Mesothelial cell of epicardium (in vitro differentiated cells): ENCODE data around the gene NECAP2. TPM values are rescaled to one million over a fixed set of nuclear protein-coding genes. Genes with fewer than 3 reads are reported as not detected.
"Not testable (repeated sequence)": the region's sequence is repeated elsewhere in the genome, so short reads cannot be mapped to it uniquely, and the experiment has no call there.

ENCODE experiments used
- DNase-seq, 2 experiments: peaks; one replicate each; pipeline ENCODE4 v3.0.0; 2021; ENCODE audit warnings: low spot score in 2 of 2; ENCODE audit not compliant: unreplicated experiment in 2 of 2
- H3K27ac Mint-ChIP-seq: 2 replicates; pipeline ENCODE4 v1.8.0; 2021; ENCODE audit warnings: mixed read lengths
- H3K27me3 Mint-ChIP-seq: 2 replicates; pipeline ENCODE4 v1.8.0; 2021; ENCODE audit warnings: low read depth, mixed read lengths
- H3K36me3 Mint-ChIP-seq: 2 replicates; pipeline ENCODE4 v1.8.0; 2021; ENCODE audit warnings: mixed read lengths
- H3K4me1 Mint-ChIP-seq: 2 replicates; pipeline ENCODE4 v1.8.0; 2021; ENCODE audit warnings: mixed read lengths
- H3K4me3 Mint-ChIP-seq: 2 replicates; pipeline ENCODE4 v1.8.0; 2021; ENCODE audit warnings: mild to moderate bottlenecking, moderate library complexity, mixed read lengths
- H3K9me3 Mint-ChIP-seq: 2 replicates; pipeline ENCODE4 v1.8.0; 2021; ENCODE audit warnings: mixed read lengths
- total RNA-seq: library from RNA; stranded (reverse); gene quantifications from 3 replicates; pipeline ENCODE4 v1.2.1, GENCODE V29; 2021
- TF ChIP-seq, protein P1 (sequence below): fragments of 200-600 bp; sonication (generic); IDR thresholded peaks from one replicate; pipeline ENCODE4 v1.5.0; 2021; ENCODE audit warnings: antibody characterized with exemption; ENCODE audit not compliant: unreplicated experiment

Gene NECAP2
- total RNA-seq, 1 donor from 2014 or later: 43.7 TPM

DNA sequence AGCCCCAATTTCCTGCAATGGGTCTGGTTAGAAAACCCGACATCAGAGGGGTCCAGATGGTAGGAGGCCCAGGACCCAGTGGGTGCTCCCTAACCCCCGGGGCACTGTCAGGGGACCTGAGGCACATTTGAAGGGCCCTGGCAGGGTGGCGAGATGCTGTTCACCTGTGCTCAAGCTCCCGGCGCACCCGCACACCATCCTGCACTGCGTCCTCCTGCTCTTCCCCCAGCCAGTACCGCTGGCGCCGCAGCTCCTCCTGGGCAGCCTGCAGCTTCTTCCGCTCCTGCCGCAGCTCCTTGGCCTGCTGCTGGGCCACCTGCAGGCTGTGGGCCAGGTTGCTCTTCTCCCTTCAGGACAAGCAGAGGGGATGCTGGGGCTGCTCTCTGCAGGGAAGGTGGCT lies 37.6 kb downstream of the NECAP2 start:
- no peak for DNase-seq
- TF ChIP-seq, protein P1, sequence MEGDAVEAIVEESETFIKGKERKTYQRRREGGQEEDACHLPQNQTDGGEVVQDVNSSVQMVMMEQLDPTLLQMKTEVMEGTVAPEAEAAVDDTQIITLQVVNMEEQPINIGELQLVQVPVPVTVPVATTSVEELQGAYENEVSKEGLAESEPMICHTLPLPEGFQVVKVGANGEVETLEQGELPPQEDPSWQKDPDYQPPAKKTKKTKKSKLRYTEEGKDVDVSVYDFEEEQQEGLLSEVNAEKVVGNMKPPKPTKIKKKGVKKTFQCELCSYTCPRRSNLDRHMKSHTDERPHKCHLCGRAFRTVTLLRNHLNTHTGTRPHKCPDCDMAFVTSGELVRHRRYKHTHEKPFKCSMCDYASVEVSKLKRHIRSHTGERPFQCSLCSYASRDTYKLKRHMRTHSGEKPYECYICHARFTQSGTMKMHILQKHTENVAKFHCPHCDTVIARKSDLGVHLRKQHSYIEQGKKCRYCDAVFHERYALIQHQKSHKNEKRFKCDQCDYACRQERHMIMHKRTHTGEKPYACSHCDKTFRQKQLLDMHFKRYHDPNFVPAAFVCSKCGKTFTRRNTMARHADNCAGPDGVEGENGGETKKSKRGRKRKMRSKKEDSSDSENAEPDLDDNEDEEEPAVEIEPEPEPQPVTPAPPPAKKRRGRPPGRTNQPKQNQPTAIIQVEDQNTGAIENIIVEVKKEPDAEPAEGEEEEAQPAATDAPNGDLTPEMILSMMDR: no peak
- Mint-ChIP-seq H3K27ac (no peak overlapping the region), H3K27me3 (no peaks in the 10 kb centered on the region), H3K4me3 (no peak overlapping the region), H3K4me1 (no peaks in the 10 kb centered on the region), H3K36me3 (peaks cover 22% of the 10 kb centered on the region), H3K9me3 (no peaks in the 10 kb centered on the region)

DNA sequence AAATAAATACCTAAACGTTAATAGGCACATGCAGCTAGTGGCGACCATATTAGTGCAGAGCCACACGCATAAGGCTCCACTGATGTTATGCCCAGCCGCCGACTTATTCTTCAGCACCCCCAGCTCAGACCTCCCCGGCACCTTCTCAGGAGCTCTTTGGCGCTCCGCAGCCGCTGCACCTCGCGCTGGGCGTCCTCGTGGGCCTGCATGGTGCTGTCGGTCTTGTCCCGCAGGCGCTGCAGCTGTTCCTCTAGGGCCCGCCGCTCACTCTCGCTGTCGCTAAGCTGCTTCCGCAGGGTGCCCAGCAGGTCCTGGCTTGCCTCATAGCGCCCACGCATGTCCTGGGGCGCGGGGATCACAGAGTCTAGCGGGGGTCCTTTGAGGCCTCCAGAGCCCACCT lies 42.6 kb downstream of the NECAP2 start:
- H3K9me3 Mint-ChIP-seq, H3K4me1 Mint-ChIP-seq, DNase-seq, H3K27ac Mint-ChIP-seq, H3K27me3 Mint-ChIP-seq, H3K4me3 Mint-ChIP-seq: not testable (repeated sequence)
- peaks cover 19% of the 10 kb centered on the region for H3K36me3 Mint-ChIP-seq

DNA sequence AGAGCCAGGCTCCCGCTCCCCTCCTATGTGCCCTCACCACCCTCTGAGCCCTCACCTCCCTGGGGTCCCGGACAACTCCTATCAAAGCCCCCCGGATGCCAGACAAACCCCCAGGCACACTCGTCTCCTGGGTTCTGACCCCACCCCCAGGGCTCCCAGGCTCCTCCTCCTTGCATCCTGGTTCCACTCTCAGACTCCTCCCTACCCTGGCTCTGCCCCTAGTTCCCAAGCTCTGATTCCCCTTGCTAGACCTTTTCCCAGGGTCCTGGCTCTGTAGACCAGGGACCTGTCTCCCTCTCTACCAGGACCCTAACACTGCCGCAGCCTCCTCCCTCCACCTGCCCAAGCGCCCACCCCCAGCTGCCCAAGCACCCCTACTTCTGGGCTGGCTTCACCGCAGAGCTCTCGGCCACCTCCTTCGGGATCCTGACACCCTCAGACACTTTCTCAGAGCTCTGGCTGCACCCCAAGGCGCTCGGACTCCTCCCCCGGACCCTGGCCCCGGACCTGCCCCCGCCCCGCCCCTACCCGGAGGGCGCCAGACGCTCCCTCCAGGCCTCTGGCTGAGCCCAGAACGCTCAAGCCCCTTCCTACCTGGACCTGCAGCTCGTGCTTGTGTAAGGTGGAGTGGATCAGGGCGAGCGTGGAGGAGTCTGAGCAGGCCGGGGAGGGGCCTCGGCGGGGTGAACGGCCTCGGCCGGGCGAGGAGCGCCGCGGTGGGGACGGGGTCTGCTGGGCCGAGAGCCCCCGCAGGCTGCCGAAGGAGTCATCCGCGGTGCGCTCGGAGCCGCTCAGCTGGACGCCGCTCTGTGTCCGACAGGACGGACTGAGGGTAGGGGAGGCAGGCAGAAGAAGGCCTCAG lies 43.3 kb downstream of the NECAP2 start:
- H3K4me1 Mint-ChIP-seq, H3K4me3 Mint-ChIP-seq, H3K9me3 Mint-ChIP-seq, H3K27me3 Mint-ChIP-seq, DNase-seq, H3K27ac Mint-ChIP-seq: not testable (repeated sequence)
- peaks cover 23% of the 10 kb centered on the region for H3K36me3 Mint-ChIP-seq

DNA sequence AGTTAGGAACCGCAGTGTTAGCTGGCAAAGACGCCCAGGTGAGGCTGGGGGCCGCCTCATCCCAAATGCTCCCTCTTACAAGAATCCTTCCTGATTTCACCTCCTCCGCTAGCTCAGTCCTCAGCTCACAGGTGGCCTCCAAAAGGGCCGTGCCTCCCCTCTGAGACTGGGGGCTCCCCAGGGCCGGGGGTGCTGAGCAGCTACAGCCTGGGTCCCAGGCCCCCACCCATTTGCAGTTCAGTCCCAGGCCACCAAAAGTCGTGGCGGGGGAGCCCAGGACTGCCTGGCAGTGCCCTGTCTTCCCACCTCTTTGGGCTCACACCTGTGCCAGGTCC lies 43.9 kb downstream of the NECAP2 start:
- TF ChIP-seq, protein P1: no peak
- H3K4me1 Mint-ChIP-seq: no peaks in the 10 kb centered on the region
- DNase-seq: no peak
- no peaks in the 10 kb centered on the region for H3K27me3 Mint-ChIP-seq
- no peak overlapping the region for H3K4me3 Mint-ChIP-seq
- no peak overlapping the region for H3K27ac Mint-ChIP-seq
- H3K36me3 Mint-ChIP-seq: peaks cover 23% of the 10 kb centered on the region
- H3K9me3 Mint-ChIP-seq: no peaks in the 10 kb centered on the region

DNA sequence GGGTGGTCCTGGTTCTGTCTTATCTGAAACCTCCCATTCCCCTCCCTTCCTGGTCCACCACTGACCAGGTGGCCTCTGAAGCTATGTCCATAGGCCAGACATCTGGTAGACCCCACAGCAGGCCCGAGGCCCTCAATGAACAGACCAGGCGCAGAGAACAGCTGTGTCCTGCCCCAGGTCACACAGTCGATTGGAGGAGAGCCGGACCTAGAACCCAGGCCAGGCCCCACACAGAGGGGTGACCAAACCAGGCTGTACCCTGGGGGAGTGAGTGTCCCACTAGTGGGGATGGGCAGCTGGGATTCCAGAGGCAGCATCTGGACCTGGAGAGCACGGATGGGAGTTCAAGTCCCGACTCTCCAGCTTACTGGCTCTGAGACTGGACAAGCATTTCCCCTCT lies 44.4 kb downstream of the NECAP2 start:
- Mint-ChIP-seq H3K4me1 (no peaks in the 10 kb centered on the region), H3K27me3 (no peaks in the 10 kb centered on the region), H3K4me3 (no peak overlapping the region), H3K27ac (no peak overlapping the region), H3K9me3 (no peaks in the 10 kb centered on the region), H3K36me3 (peaks cover 23% of the 10 kb centered on the region)
- TF ChIP-seq, protein P1: no peak
- no peak for DNase-seq

DNA sequence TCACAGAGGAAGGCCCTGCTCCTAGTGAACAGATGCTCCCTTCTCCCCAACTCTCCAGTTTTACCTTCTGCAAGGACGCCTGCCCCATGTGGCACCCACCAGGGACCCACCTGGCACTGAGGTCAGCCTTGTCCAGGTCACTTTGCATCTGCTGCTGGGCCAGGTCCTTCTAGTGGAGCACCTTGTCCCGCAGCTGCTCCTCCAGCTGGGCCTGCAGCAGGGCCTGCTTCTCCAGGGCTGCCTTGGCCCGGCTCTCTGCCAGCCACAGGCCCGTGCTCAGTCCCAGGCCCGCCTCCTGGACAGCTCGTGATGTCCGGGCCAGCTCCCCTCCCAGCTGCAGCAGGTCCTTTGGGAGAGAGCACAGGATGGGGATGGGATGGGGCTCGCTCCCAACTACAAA lies 45.8 kb downstream of the NECAP2 start:
- not testable (repeated sequence) for H3K4me3 Mint-ChIP-seq, DNase-seq, H3K9me3 Mint-ChIP-seq, H3K27ac Mint-ChIP-seq, H3K27me3 Mint-ChIP-seq, H3K4me1 Mint-ChIP-seq
- peaks cover 16% of the 10 kb centered on the region for H3K36me3 Mint-ChIP-seq

DNA sequence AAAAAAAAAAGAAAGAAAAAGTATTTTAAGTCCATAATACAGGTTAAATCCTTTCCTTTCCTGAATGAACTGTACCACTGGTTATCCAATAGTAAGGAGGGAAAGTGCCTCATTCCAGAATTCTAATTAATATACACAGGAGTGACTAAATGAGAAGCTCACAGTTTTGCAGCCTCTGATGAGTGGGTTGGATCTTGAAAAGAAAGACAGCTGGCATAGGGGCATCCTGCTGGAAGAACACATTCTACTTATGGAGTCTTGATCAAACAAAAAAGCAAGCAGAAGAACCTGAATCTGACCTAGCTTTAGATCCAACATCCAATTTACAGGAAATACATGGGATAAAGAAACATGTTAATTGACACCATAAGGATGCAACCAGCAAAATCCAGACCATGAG lies 46.5 kb downstream of the NECAP2 start:
- peaks cover 16% of the 10 kb centered on the region for H3K36me3 Mint-ChIP-seq
- not testable (repeated sequence) for H3K27me3 Mint-ChIP-seq, H3K4me1 Mint-ChIP-seq, DNase-seq, H3K9me3 Mint-ChIP-seq, H3K4me3 Mint-ChIP-seq, H3K27ac Mint-ChIP-seq

DNA sequence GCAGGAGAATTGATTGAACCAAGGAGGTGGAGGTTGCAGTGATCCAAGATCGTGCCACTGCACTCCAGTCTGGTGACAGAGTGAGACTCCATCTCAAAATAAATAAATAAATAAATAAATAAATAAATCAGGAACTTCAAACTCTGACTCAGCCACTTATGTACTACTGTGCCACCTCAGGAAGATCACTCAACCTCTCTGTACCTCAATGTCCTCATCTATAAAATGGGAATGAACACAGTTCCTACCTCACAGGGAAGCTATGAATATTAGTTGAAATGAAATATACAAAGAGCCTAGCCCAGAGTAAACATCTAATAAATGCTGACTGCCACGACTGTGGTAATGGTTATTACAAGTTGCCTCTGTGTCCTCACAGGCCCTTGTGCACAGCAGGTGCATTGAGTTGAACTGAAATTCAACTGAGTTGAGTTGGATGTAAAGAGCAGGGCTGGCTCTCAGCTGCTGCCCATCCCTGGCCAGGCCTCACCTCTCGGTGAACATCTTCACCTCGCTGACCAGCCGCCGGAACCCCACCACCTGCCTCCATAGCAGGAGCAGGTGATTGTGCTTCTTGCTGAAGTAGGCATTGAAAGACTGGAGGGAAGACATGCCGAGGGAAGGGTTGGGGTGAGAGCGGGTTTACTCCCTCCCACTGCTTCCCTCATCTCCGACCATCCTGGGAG lies 48.8 kb downstream of the NECAP2 start:
- H3K4me1 Mint-ChIP-seq, H3K27me3 Mint-ChIP-seq, DNase-seq, H3K4me3 Mint-ChIP-seq, H3K27ac Mint-ChIP-seq, H3K9me3 Mint-ChIP-seq, H3K36me3 Mint-ChIP-seq: not testable (repeated sequence)
